PC-3 (cell line): ENCODE measurements around the gene CTTNBP2.

Experiments
- EZH2 ChIP-seq: fragments of 300-600 bp; sonication (generic); IDR thresholded peaks from one replicate; pipeline ENCODE4 v1.6.1; 2017; ENCODE audit warnings: antibody characterized with exemption, mild to moderate bottlenecking, low read length; ENCODE audit not compliant: unreplicated experiment
- TF ChIP-seq, protein P1 (sequence below): fragments of 300-600 bp; sonication (generic); conservative IDR thresholded peaks from 2 replicates; pipeline ENCODE4 v1.5.1; 2017; ENCODE audit warnings: antibody characterized with exemption, low read depth, mild to moderate bottlenecking, low read length

DNA sequence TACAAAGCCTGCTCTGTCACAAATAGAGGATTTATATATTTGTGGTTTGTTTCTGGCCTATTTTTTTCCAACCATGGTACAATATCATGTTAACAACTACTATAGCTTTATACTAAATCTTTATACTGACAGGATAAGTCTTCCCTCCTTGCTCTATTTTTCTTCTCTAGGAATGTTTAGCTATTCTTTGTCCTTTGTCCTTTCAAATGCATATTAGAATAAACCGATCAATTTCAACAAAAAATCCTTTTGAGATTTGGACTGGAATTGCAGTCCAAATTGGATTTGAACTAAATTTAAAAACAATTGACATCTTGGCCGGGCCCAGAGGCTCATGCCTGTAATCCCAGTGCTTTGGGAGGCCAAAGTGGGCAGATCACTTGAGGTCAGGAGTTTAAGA is 39.2 kb upstream of the CTTNBP2 start:
- TF ChIP-seq, protein P1, sequence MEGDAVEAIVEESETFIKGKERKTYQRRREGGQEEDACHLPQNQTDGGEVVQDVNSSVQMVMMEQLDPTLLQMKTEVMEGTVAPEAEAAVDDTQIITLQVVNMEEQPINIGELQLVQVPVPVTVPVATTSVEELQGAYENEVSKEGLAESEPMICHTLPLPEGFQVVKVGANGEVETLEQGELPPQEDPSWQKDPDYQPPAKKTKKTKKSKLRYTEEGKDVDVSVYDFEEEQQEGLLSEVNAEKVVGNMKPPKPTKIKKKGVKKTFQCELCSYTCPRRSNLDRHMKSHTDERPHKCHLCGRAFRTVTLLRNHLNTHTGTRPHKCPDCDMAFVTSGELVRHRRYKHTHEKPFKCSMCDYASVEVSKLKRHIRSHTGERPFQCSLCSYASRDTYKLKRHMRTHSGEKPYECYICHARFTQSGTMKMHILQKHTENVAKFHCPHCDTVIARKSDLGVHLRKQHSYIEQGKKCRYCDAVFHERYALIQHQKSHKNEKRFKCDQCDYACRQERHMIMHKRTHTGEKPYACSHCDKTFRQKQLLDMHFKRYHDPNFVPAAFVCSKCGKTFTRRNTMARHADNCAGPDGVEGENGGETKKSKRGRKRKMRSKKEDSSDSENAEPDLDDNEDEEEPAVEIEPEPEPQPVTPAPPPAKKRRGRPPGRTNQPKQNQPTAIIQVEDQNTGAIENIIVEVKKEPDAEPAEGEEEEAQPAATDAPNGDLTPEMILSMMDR, result no peak
- no peak for TF ChIP-seq EZH2
